Gastrocnemius medialis (tissue), 4 donors: Measurements from ENCODE around the gene SRP19.

Experiments
- POLR2A ChIP-seq, 2 donors: fragments of 450-650 bp; IDR thresholded peaks; one replicate each; pipeline ENCODE4 v1.6.1; 2017; ENCODE audit warnings: antibody characterized with exemption in 2 of 2, mild to moderate bottlenecking in 2 of 2, moderate library complexity in 2 of 2
- TF ChIP-seq, protein P1 (sequence below), 5 experiments: fragments of 450-650 bp in 3 of 5; fragments of 200-600 bp in 2 of 5; sonication (generic) in 2 of 5; IDR thresholded peaks in 4 of 5; conservative IDR thresholded peaks in 1 of 5; 1 replicate in 4 of 5; 2 replicates in 1 of 5; pipeline ENCODE4 v1.5.1; 2016 to 2019; ENCODE audit warnings: antibody characterized with exemption in 5 of 5, mild to moderate bottlenecking in 3 of 5, moderate library complexity in 3 of 5

DNA sequence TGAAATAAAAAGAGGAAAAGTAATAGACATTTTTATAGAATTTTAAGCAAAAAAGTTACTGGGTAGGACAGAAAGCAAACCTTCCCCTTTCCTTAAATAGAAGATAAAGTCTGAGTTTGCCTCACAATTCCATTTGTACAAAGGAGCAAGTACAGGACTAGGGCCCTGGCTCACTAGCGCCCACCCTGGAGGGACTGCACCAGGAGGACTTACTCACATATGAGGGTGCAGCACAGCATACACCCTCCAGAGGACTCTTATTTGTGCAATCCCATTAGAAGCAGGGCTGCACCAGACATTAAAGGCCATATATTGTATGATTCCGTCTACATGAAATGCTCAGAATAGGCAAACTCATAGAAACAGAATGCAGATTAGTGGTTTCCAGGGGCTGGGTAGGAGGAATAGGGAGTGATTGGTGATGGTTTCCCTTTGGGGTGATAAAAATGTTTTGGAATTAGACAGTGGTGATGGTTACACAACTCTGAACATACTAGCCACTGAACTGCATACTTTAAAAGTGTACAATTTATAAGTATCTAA is 56.4 kb downstream of the SRP19 start:
- TF ChIP-seq POLR2A (IDR thresholded peaks at IDR 0.05): no peak
- TF ChIP-seq, protein P1, sequence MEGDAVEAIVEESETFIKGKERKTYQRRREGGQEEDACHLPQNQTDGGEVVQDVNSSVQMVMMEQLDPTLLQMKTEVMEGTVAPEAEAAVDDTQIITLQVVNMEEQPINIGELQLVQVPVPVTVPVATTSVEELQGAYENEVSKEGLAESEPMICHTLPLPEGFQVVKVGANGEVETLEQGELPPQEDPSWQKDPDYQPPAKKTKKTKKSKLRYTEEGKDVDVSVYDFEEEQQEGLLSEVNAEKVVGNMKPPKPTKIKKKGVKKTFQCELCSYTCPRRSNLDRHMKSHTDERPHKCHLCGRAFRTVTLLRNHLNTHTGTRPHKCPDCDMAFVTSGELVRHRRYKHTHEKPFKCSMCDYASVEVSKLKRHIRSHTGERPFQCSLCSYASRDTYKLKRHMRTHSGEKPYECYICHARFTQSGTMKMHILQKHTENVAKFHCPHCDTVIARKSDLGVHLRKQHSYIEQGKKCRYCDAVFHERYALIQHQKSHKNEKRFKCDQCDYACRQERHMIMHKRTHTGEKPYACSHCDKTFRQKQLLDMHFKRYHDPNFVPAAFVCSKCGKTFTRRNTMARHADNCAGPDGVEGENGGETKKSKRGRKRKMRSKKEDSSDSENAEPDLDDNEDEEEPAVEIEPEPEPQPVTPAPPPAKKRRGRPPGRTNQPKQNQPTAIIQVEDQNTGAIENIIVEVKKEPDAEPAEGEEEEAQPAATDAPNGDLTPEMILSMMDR (IDR thresholded peaks at IDR 0.05 in 4 of 5, conservative IDR thresholded peaks at IDR 0.05 in 1 of 5): no peak
